ENCODE results near the gene SPRR2D. TPM values are rescaled to one million over a fixed set of nuclear protein-coding genes. Genes with fewer than 3 reads are reported as not detected.

SPRR2D gene
- total RNA-seq, 2 experiments from 2014 or later, result not detected

GRCh38 chr1:153049211-153049610, 8.3 kb upstream of the SPRR2D start:
- Histone ChIP-seq H3K4me1 (ENCODE audit: insufficient read depth, low read length) (no peaks in the 10 kb centered on the region), H3K9me3 (ENCODE audit: control insufficient read depth in 1 of 2, insufficient read depth in 1 of 2, low read length in 2 of 2) (peaks cover 0 to 8% of the 10 kb centered on the region in 2 experiments), H3K4me3 (ENCODE audit: low read length) (no peak overlapping the region), H3K36me3 (ENCODE audit: insufficient read depth, low read length) (no peaks in the 10 kb centered on the region), H3K27me3 (ENCODE audit: control insufficient read depth in 1 of 2, insufficient read depth in 2 of 2, low read length in 2 of 2) (peaks cover 5 to 10% of the 10 kb centered on the region in 2 experiments), H3K27ac (ENCODE audit: low read depth in 1 of 2, low read length in 2 of 2) (no peak overlapping the region)
- peaks cover 71% of the 10 kb centered on the region for H3K27me3 Mint-ChIP-seq
- intact Hi-C loops (cut with DNase I, micrococcal nuclease), result no loop called here
- no peaks in the 10 kb centered on the region for H3K36me3 Mint-ChIP-seq (ENCODE audit: low read depth)
- H3K9me3 Mint-ChIP-seq, result no peaks in the 10 kb centered on the region
- H3K27ac Mint-ChIP-seq, result no peak overlapping the region
- ChIA-PET POLR2A (no interaction called here), CTCF (no interaction called here)
- ATAC-seq (ENCODE audit: poor library complexity) (no peak), DNase-seq (no peak)
- no peaks in the 10 kb centered on the region for H3K4me1 Mint-ChIP-seq (ENCODE audit: low read depth)
- no peak overlapping the region for H3K4me3 Mint-ChIP-seq
- TF ChIP-seq, protein P1, sequence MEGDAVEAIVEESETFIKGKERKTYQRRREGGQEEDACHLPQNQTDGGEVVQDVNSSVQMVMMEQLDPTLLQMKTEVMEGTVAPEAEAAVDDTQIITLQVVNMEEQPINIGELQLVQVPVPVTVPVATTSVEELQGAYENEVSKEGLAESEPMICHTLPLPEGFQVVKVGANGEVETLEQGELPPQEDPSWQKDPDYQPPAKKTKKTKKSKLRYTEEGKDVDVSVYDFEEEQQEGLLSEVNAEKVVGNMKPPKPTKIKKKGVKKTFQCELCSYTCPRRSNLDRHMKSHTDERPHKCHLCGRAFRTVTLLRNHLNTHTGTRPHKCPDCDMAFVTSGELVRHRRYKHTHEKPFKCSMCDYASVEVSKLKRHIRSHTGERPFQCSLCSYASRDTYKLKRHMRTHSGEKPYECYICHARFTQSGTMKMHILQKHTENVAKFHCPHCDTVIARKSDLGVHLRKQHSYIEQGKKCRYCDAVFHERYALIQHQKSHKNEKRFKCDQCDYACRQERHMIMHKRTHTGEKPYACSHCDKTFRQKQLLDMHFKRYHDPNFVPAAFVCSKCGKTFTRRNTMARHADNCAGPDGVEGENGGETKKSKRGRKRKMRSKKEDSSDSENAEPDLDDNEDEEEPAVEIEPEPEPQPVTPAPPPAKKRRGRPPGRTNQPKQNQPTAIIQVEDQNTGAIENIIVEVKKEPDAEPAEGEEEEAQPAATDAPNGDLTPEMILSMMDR (IDR thresholded peaks at IDR 0.05), result no peak

- Mint-ChIP-seq H3K27ac (no peak overlapping the region), H3K36me3 (ENCODE audit: low read depth) (no peaks in the 10 kb centered on the region), H3K4me3 (no peak overlapping the region), H3K9me3 (no peaks in the 10 kb centered on the region), H3K27me3 (peaks cover 35% of the 10 kb centered on the region), H3K4me1 (ENCODE audit: low read depth) (no peaks in the 10 kb centered on the region)
- Histone ChIP-seq H3K27me3 (ENCODE audit: control insufficient read depth in 1 of 2, insufficient read depth in 2 of 2, low read length in 2 of 2) (no peaks in the 10 kb centered on the region), H3K36me3 (ENCODE audit: insufficient read depth, low read length) (no peaks in the 10 kb centered on the region), H3K27ac (ENCODE audit: low read depth in 1 of 2, low read length in 2 of 2) (no peak overlapping the region), H3K4me1 (ENCODE audit: insufficient read depth, low read length) (no peaks in the 10 kb centered on the region), H3K9me3 (ENCODE audit: control insufficient read depth in 1 of 2, insufficient read depth in 1 of 2, low read length in 2 of 2) (no peaks in the 10 kb centered on the region), H3K4me3 (ENCODE audit: low read length) (no peak overlapping the region)
- TF ChIP-seq, protein P1 (IDR thresholded peaks at IDR 0.05), result no peak
- no peak for DNase-seq
- CTCF ChIA-PET, result no interaction called here
- POLR2A ChIA-PET, result no interaction called here
- intact Hi-C loops (cut with DNase I, micrococcal nuclease), result no loop called here
- no peak for ATAC-seq (ENCODE audit: poor library complexity)
Observed at GRCh38 chr1:153035211-153035610, 5.7 kb downstream of the SPRR2D start.

DNA sequence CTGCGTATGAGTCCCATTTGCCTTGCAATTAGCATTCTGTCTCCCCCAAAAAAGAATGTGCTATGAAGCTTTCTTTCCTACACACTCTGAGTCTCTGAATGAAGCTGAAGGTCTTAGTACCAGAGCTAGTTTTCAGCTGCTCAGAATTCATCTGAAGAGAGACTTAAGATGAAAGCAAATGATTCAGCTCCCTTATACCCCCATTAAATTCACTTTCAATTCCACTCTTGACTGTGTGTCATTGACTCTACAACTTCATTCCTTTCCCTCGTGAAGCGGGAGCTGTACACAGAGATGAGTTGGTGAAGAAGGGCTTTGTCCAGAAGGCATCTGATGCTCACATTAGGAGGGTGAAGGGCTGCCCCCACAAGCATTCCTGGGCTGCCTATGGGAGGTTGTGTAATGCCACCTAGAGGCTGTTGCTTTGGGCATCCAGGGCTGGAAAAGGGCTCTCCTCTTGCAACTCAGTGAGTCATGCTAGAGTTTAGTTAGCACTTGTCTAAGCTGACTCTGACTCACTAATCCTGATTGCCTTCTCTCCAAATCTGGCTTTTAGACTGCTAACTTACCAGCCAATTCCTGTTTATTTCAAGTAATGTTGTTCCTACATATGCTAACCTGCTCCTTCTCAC, 8.1 kb downstream of the SPRR2D start:
- Histone ChIP-seq H3K4me3 (ENCODE audit: low read length) (no peak overlapping the region), H3K27ac (ENCODE audit: low read depth in 1 of 2, low read length in 2 of 2) (no peak overlapping the region), H3K36me3 (ENCODE audit: insufficient read depth, low read length) (no peaks in the 10 kb centered on the region), H3K27me3 (ENCODE audit: control insufficient read depth in 1 of 2, insufficient read depth in 2 of 2, low read length in 2 of 2) (no peaks in the 10 kb centered on the region), H3K4me1 (ENCODE audit: insufficient read depth, low read length) (no peaks in the 10 kb centered on the region), H3K9me3 (ENCODE audit: control insufficient read depth in 1 of 2, insufficient read depth in 1 of 2, low read length in 2 of 2) (no peaks in the 10 kb centered on the region)
- intact Hi-C loops (cut with DNase I, micrococcal nuclease), result no loop called here
- no peak for DNase-seq
- H3K4me3 Mint-ChIP-seq, result no peak overlapping the region
- no peak overlapping the region for H3K27ac Mint-ChIP-seq
- no peaks in the 10 kb centered on the region for H3K36me3 Mint-ChIP-seq (ENCODE audit: low read depth)
- CTCF ChIA-PET, result no interaction called here
- POLR2A ChIA-PET, result no interaction called here
- H3K9me3 Mint-ChIP-seq, result no peaks in the 10 kb centered on the region
- H3K27me3 Mint-ChIP-seq, result peaks cover 29% of the 10 kb centered on the region
- no peaks in the 10 kb centered on the region for H3K4me1 Mint-ChIP-seq (ENCODE audit: low read depth)
- TF ChIP-seq, protein P1 (IDR thresholded peaks at IDR 0.05), result no peak
- ATAC-seq (ENCODE audit: poor library complexity), result no peak
